Stimulated activated CD4-positive, alpha-beta T cell treated with anti-CD3 and anti-CD28 coated beads, Interleukin-4, amount 100 ng/mL, for 4 hours (primary cell): ENCODE measurements around the gene NUDCD3.

ENCODE experiments used
- DNase-seq, 2 experiments: peaks; one replicate each; pipeline ENCODE4 v3.0.0-alpha.2; 2020

NUDCD3 gene

DNA sequence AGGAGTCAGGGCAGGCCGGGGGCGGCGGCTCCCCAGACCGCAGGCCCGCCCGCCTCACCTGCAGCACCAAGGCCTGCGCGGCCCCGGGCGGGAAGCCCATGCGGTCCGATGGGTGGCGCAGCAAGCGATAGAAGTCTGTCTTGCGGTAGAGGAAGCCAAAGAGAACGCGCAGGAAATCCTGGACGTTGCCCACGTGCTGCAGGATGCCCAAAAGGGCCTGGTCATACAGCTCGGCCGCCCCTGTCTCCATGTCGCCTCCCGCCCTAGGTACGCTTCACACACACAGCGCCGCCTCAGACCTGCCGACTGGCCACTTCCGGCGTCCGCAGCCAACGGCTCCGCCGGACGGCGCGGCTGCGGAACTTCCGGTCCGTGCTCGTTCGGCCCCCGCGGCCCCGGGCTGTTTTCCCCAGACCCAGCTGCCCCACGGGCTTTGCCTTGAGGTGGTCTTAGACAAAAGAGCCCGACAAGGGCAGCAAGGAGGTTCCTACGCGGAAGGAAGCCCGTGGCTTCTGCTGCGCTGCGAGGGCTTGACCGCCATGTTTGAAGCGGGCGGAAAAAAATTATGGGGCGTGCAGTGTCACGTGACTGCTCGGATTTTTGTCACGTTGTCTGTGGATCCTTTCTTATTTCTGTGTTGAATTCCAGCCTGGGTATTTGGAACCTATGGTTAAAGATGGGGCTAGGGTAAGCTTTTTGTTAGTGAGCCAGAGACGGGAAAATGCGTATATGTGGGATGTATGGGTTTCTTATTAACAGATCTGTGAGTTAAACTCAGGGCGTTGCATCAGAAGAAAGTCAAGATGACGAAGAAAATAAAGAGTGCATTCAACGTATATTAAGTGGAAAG is at the start of gene NUDCD3:
Gene NUDCD3, minus strand, starts transcription at position 308 of the 850 bp plus-strand sequence. Its CDS starts 58 bp downstream, at position 250.
- DNase-seq: peak; percentile 73 to 82

DNA sequence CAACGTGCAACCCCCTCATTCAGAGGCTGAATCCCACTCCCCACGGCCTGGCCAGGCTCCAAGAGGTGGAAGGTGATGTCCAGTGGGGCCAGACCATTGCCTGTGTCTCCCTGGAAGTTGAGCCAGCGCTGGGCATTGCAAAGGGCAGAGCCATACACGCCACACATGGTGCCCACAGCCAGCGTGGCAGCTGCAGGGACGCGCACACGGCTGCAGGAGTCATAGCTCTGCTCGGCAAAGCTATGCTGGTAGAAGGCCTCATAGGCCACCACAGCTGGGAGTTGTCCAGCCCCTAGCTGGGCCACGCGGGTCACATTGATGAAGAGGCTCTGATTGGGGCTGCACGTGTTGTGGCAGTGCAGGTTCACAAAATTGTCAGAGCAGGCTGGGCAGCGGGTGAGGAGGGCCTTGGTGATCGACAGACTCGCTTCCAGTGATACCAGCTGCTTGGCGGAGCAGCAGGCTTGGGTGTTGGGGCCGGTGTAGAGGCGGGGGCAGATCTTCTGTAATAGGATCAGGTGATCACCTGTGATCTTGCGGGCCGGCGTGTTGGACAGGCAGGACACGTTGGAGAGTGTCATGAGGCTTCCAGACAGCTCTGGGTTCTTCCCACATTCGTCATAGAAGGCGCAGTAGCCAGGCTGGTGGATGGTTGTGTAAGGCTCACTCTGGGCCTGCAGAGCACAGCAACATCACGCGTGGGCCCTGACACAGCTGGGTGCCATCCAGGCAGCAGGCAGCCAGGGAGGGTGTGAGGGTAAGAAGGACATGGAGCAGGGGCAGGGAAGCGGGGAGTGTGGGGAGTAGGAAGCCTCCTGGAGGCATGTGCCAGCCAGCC is 49.4 kb upstream of the NUDCD3 start:
- DNase-seq: no peak

DNA sequence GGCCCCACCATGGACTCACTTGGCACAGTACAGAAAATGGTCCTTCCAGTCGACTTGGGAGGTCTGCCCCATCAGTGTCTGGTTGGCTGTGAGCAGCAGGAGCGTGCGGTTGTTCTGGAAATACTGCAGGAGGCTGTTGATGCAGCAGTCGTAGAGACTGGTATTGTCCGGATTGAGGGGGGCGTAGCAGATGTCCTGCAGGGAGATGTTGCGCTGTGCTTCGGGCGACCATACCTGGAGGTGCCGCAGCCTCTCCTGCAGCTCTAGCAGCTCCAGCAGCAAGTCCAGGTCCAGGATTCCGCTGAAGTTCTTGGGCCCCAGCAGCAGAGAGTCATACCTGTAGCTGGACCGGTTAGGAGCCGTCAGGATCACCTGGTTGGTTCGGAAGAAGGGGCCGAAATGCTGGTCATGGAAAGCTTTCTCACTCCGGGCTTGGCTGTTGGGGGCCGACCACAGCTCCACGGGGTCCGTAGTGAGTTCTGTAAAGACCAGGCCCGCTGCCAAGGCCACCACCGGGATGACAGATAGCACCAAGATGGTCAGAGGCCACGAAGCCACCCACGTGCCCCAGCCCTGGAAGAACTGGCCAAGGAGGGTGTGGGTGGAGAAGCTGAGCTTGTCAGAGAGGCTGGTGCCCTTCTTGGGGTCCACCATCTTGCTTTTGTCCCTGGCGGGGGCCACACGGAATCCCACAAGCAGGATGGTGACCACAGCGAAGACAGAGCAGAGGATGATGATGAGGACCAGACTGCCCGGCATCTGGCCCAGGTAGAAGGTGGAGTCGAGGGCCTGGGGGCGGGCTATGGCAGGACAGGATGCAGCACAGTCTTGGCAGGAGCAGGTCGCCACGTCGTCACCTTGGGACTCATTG is 48.6 kb upstream of the NUDCD3 start:
- DNase-seq: no peak

DNA sequence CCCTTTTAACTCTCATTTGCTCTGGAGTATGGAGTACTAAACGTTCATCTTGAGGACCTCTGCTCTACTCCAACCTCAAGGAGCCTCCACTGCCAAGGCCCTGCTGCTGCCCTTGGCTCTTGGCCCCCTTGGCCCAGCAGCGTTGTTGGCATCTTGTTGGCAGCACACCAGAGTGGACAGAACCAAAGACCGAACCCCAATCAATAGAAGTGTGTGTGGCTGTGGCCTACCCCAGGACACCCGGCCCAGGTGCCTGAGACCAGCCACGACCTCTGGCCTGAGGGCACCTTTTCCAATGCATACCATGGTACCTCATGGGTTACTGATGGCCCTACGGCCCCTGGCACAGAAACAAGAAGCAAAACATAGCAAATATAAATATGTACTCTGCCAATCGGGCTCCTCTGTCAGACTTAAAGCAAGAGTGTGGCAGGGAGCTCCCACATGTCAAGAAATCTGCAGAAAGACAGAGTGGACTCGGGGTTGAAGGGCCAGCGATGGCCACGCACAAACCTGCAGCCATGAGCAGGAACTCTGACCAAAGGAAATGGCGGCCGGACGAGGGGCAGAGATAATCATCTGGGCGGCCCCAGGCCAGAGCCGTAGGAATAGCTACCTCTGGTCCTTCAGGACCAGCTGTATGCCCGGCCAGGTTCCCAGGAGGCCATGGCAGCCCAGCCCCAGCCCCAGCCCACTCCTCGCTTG is 47.8 kb upstream of the NUDCD3 start:
- DNase-seq: no peak

DNA sequence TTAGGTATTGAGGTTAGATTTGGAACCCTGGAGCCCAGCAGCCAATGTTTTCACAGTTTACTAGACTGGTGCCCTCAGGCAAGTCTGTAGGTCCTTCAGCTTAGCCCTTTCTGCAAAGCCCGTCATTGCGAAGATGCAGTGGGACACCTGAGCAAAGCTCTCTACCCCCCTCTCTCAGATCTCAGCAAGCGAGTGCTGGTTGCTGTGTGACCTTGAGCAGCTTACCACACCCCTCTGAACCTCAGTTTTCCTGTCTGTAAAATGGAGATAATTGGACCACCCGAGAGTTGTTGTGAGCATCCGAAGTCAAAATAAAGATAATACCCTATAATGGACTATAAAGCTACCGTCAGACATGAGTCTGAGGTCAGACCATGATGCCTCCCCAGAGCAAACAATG is 47.0 kb upstream of the NUDCD3 start:
- DNase-seq: no peak

DNA sequence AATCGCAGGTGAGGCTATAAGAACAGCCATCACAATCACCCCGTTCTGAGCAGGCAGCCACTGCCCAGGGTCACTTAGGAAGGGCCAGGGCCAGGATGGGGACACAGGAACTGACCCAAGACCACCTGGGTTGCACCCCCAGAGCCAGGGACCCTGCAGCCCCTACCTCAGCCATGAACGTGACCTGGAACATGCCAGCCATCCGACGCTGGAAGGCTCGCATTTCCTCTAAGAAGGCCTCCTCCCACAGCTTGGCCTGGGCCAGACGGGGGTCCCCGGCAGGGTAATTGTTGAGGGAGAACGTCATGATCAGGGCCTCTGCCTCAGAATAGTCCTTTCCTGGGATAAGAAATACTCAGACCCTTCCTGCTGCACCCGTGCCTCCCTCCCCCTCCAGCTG is 45.6 kb upstream of the NUDCD3 start:
- DNase-seq: no peak

DNA sequence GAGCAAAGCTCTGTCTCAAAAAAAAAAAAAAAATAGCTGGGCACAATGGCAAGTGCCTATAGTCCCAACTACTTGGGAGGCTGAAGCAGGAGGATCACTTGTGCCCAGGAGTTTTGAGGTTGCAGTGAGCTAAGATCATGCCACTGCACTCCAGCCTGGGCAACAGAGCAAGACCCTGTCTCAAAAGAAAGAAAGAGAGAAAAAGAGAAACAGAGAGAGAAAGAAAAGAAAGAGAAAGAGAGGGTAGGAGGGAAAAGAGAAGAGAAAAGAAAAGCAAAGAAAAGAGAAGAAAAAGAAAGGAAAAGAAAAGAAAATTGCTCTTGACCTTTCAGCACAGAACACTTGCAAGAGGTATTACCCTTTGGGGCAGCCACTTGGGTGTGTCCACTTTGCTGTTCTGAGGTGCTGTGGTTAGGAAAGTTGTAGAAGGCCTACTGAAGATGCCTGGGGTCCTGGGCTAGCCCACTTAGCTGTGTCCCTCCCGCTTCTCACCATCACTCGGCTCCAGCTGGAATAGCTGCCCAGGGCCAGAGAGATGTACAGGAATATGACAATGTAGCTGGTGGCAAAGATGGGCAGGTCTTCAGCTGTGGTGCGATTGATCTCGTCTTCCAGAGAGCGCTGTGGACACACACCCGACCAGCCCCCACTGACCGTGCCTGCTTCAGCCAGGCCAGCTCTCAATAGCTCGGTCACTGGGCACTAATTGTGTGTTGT is 45.0 kb upstream of the NUDCD3 start:
- DNase-seq: no peak

DNA sequence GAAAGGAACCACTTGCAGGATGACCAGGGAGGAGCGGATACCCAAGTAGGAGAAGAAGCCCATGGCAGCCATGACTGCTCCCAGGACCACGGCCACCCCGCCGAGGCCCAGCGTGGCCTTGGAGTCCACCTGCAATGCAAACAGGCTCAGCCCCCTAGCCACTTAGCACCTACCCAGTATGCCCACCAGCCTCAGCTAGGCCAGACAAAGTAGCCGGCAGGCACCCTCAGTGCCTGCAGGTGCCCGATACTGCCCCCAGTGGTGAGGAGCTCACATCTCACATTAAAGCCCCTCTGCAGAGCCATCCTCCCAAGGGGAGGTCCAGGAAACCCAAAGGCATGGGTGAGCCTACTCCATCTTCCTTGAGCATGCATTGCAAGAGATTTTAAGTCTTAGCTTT is 44.0 kb upstream of the NUDCD3 start:
- peak in 1 of 2 experiments; percentile 14 for DNase-seq

DNA sequence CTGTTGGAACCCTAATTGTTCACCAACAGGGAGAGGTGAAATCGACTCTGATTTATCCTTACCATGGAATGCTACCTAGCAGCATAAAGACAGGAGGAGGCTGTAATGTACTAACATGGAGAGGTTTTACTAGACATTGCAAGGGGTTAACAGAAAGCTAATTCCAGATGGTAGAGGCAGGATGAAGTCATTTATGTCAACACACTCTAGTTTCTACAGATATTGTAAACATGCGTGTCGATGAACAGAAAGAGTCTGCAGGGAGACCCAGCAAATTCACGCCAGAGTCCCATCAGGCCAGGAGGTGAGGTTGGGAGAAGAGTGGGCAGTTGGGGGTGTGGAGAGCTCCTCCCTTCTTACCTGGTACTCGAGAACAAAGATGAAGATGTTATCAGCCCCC is 43.6 kb upstream of the NUDCD3 start:
- no peak for DNase-seq

DNA sequence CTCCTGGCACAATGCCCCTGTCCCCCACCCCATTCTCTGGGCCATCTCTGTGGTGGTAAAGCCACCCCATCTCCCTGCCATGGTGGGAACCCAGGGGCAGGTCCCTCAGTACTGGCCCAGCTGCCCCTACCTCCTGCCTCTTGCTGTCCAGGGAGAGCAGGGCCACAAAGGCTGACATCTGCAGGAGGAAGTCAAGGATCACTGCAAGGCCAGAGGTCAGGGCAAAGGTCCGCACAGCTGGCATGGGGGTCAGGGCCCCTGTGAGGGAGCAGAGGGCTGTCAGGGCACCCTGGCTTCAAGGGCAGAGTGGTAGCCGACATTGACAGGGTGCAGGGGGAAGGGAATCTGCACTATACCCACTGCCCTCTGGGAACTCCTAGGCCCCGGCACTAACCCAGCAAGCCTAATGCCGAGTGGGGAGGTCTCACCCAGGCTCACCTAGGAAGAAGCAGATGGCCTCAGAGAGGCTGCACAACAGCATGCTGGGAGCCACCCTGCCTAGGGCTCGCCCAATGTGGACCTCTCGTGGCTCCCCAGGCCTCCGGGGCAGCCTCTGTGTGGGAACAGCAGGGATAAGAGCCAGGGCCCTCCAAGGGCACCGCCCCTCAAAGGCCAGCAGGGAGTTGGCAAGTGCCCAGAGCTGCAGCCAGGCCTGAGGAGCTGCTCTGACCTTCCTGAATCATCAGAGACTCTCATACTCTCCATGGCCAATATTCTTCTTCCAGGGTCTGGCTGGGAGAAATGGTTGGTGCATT is 43.0 kb upstream of the NUDCD3 start:
- no peak for DNase-seq

DNA sequence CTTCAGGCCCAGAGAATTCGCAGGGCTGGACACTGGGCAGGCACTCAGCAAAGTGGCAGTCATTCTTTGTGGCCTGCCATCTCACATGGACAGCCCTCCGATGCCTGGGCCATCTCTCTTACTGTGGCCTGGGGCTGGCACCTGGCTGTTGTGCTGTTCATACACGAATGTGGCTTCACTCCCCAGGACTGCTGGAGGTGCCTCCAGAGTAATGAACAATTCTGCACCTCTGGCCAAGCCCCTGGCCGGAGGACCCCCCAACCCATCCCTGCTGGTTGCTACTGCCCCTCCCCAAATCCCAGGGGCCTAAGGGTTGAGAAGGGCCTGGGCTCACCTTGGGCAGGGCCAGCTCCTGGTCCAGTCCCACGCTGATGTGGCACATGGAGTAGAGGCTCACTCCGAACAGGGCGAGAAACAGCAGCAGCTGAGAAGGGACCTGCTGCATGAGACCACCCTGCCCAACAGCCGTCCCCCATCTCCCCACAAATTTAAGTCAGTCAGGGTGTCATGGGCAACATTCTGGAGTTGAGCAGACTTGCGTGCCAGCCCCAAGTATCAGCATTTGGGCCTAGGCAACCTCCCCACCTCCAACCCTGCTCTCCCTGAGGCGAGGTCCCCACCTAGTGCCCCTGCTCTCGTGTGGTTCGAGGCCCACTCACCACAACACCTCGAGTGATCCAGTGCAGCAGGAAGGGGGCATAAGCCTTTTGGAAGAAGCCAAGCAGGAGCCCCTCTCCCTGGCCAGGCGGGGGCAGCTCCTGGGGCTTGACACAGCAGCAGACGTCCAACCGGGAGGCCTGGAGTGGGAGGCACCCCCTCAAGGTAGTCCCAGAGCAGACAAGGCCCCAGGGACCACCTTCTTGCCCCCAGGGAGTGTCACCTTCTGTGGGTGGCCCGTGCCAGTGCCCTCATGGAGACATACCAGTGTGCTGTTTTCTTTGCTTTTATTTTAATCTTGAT is 41.2 kb upstream of the NUDCD3 start:
- DNase-seq: no peak

DNA sequence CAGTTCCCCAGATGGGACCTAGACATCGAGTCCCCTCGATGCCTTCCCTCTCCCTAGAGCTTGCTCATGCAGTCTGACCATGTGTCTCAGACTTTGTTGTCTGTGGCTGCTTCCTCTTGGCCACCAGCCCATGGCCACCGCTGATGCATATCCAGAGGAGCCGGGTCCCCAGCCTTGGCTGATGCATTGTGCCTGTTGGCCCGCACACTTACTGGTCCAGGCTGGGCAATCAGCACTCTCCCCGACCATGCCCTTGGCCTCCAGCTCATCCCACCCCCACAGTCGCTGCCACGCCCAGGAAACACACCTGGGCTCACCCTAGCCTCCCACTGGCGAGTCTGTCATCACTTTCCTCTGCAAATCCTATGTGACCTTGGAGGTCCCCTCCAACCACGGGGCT is 40.5 kb upstream of the NUDCD3 start:
- no peak for DNase-seq

DNA sequence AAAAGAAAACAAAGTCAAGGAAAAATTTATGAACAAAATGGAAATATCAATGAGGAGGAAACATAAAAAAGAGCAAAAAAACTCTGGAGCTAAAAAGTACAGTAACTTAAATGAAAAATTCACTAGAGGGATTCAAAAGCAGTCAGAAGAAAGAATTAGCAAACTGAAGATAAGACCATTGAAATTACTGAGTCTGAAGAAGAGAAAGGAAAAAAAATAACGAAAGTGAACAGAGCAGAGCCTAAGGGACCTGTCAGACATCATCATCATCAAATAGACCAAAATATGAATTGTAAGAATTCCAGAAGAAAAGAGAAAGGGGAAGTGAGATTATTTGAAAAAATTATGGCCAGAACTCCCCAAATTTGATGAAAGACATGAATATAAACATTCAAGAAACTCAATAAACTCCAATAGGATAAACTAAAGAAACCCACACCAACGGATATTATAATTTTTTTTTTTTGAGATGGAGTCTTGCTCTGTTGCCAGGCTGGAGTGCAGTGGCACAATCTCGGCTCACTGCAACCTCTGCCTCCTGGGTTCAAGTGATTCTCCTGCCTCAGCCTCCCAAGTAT is 34.4 kb upstream of the NUDCD3 start:
- DNase-seq: no peak

DNA sequence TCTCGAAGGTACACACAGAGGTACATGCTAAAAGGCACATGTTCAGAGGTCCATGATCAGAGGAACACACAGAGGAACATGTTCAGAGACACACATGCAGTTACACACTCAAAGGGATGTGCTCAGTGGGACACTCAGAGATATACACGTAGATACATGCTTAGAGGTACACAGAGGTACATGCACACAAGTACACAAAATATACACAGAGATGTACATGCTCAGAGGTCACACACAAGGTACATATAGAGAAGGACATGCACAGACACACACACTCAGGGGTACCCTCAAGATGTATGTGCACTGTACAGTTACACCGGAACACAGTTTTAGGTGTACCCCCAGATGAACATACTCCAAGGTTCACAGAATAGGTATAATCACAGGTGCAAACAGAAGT is 31.9 kb upstream of the NUDCD3 start:
- no peak for DNase-seq

DNA sequence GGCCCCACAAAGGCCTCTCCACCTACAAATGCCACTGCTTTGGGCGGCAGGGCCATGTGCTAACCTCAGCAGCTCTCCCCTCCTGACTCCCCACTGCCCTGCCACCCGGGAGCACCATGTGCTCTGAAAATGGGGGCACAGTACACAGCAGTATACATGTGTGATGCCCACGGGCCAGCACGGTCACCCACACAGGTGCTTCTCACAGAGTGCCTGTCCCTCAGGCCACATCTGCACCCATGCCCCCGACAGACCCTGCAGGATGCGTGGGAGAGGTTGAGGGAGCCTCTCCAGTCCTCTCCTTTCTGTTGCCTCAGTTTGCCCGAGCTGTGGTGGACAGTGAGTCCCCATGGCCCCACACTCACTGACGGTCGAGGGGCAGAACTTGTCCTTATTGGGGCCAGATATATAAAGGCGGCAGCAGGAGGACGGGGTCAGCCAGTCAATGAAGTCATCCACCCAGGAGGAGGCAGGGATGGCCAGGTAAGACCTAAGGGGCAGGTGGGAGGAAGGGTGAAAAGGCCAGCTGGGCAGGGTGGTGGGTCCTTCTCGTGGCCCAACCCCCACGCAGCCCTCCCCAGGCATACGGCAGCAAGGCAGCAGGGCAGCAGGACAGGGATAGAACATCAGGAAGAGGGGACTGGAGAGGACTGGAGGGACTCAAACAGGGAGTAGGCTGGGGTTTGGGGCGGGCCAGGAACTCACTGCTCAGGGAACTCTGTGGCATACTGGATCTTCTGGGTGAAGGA is 31.1 kb upstream of the NUDCD3 start:
- no peak for DNase-seq

DNA sequence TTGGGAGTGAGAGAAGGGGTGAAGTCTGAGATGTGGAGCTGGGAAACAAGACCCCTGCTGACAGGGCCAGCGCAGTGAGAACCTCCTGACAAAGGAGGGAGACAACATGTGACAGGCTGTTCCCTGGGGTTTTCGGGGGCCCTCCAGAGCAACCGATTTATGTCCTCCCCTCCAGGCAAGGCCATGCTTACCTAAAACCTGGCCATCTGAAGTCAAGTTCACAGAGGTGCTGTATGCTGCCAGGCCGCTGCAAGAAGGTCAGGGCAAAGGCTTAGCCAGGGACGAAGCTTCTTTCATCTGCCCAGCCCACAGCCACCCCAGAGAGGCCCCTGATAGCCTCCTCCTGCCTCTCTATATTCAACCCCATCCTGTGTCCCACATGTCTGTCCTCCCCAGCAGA is 30.1 kb upstream of the NUDCD3 start:
- DNase-seq: no peak

DNA sequence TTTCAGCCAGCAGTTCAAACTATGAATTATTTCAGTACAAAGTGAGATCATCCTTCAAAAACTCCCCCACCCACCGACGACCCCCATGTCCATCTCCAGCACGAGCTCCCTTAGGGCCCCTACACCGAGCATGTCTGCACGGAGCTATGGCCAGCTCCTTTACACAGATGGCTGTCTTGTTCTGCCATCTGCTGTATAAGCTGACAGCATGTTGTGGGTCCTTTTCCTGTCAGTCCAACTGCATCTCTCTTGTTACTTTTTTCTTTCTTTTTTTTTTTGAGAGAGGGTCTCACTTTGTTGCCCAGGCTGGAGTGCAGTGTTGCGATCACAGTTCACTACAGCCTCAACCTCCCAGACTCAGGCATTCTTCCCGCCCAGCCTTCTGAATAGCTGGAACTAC is 29.1 kb upstream of the NUDCD3 start:
- DNase-seq: no peak

DNA sequence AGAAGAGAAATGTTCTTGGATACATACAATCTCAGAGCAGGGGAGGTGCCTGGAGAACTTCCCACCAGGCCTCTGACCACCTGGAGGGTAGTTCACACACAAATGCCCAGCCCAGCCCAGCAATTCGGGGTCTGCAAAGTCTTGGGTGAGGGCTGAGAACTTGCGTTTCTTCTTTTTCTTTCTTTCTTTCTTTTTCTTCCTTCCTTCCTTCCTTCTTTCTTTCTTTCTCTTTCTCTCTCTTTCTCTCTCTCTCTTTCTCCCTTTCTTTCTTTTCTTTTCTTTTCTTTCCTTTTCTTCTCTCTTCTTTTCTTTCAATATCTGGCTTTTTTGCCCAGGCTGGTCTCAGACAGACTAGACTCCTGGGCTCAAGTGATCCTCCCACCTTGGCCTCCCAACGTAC is 28.3 kb upstream of the NUDCD3 start:
- no peak for DNase-seq

DNA sequence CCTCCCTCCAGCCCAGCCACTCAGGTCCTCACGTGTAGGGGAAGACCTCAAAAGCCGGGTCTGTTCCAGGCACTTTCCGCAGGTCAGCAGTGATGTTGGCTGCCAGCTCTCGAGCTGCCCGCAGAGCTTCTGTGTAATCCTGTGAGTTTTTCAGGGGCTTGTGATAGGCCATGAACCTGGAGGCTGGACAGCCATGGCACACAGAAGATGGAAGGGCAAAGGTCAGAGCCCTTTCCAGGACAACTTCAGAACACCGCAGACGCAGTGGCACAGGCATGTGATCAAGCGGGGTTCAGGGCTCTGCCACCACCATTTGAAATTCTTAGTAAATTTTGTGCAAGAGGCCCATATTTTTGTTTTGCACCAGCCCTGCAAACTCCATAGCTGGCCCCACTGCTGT is 26.7 kb upstream of the NUDCD3 start:
- DNase-seq: no peak
